GM19328 (cell line): ENCODE data around the gene CD58.

ENCODE experiments used
- ATAC-seq: cut with Tn5 transposase; IDR thresholded peaks from one replicate; pipeline ENCODE4 v1.9.1; 2021; ENCODE audit warnings: mild to moderate bottlenecking, moderate library complexity; ENCODE audit not compliant: unreplicated experiment

Gene CD58

DNA sequence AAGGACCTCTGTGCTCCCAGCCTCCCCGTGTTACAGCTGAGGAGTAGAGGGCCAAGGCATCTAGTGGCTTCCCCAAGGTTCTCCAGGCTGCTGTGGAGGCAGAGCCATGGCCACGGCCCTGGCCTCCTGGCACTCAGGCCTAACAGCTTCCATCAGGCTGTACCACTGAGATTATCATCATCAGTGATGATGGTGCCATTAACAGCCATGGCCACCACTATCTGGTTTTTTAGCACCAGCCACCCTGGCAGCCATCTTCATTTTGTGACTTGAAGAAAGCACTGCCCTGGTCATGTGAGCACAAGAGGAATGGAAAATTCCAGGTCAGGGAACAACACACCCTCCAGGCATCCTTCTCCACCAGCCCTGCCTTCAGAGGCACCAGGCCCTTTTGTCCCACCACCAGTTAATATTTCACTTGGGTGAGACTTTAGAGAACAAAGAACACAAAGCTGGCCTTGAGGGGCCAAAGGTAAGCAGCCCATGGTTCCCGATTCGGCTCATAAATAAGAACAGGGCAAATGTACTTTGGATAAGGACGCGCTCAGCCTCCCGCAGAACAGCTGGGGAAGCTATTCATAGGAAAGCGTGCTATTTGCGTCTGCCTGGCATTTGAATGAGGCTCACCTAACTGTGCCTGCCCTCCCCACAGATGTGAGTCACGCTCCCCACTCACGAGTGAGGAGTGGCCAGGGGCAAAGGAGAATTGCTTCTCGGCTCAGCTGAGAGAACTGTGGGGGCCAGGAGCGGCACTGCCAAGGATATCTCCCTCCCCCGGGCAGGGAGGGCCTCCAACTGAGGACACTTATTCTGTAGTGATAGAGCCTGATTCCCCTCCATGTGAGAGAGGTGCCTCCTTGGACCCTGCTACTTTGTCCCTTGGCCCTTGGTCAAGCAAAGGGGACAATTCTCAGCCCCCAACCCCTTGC is 95.6 kb downstream of the CD58 start:
- no peak for ATAC-seq

GRCh38 chr1:116472431-116472961 is 98.3 kb downstream of the CD58 start:
- ATAC-seq, result no peak

DNA sequence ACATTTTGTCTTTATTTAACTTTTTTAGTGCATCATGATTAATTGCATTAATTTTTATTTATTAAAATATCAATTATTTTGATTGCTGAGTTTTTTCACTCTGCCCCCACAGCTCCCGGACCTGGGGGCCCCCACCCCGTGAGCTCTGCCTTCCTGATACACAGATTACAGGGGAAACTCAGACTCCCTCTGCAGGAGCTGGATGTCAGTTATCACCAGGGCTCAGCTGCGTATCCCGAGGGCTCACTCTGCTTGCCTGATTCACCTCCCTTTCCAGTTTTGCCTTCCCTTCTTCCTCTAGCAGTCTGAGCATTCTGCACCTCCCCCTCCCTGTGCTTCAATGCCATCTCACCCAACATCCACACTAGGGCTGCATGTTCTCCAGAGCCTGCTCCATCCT is 99.6 kb downstream of the CD58 start:
- no peak for ATAC-seq

DNA sequence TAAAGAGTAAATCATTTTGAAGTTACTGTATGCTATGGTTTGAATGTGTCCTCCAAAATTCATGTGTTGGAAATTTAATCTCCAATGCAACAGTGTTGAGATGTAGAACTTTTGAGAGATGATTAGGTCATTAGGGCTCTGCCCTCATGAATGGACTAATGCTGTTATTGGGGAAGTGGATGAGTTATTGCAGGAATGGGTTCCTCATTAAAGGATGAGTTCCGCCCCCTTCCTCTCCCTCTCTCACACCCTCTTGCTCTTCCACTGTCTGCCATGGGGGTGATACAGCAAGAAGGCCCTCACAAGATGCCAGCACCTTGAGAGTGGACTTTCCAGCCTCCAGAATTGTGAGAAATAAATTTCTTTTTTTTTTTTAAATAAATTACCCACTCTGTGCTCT is 100.2 kb downstream of the CD58 start:
- ATAC-seq, result no peak

GRCh38 chr1:116466810-116467557 is 103.8 kb downstream of the CD58 start:
- no peak for ATAC-seq

- no peak for ATAC-seq
Observed at GRCh38 chr1:116465845-116466685, 104.8 kb downstream of the CD58 start.

DNA sequence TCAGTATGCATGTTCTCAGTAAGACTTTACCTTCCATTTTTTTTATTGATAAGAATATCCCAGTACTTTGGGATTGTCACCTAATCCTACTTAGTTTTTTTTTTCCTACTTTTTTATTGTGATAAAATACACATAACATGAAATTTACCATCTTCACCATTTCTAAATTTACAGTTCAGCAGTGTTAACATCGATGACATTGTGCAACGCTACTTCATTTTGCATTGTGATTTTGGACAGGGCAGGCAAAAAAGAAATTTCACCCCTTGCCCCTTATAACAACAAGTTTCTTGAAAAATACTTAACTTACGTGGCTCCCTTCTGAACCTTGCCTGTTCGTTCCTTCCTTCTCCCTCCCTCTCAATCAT is 105.4 kb downstream of the CD58 start:
- no peak for ATAC-seq
